GM20000 (cell line): ENCODE results near the gene LRRN1.

Experiments used
- DNase-seq: peaks from one replicate; pipeline ENCODE4 v3.0.0; 2012; ENCODE audit warnings: low spot score
- CTCF ChIP-seq: IDR thresholded peaks from 2 replicates; pipeline ENCODE4 v1.5.1; 2012; ENCODE audit warnings: mild to moderate bottlenecking, control low read depth; ENCODE audit errors: extremely low read depth, missing control alignments

LRRN1 gene

GRCh38 chr3:3799173-3800079, at the start of gene LRRN1:
Gene LRRN1 (plus strand): TSS chr3:3799431. CDS start chr3:3844642, 45,211 bp downstream.
- no peak for TF ChIP-seq CTCF
- peak; percentile 72 for DNase-seq

- no peak for DNase-seq
- no peak for TF ChIP-seq CTCF
Measured at GRCh38 chr3:3753416-3753815, 45.8 kb upstream of the LRRN1 start.

- no peak for TF ChIP-seq CTCF
- no peak for DNase-seq
Measured at GRCh38 chr3:3765661-3766060, 33.6 kb upstream of the LRRN1 start.

- no peak for DNase-seq
- TF ChIP-seq CTCF = no peak
Measured at GRCh38 chr3:3766140-3766539, 33.1 kb upstream of the LRRN1 start.

- no peak for TF ChIP-seq CTCF
- DNase-seq = no peak
Measured at GRCh38 chr3:3771094-3771493, 28.1 kb upstream of the LRRN1 start.

GRCh38 chr3:3771567-3771966, 27.7 kb upstream of the LRRN1 start:
- no peak for DNase-seq
- TF ChIP-seq CTCF = no peak

GRCh38 chr3:3772338-3772737, 26.9 kb upstream of the LRRN1 start:
- TF ChIP-seq CTCF = no peak
- DNase-seq = no peak
